Stimulated activated CD8-positive, alpha-beta memory T cell treated with anti-CD3 and anti-CD28 coated beads, Interleukin-2, amount 100 ng/mL, for 48 hours (primary cell): Measurements from ENCODE around the gene SLC35F1.

Experiments
- DNase-seq, 2 donors: peaks; one replicate each; pipeline ENCODE4 v3.0.0-alpha.2; 2020; ENCODE audit warnings: low read depth in 2 of 2

SLC35F1 gene

DNA sequence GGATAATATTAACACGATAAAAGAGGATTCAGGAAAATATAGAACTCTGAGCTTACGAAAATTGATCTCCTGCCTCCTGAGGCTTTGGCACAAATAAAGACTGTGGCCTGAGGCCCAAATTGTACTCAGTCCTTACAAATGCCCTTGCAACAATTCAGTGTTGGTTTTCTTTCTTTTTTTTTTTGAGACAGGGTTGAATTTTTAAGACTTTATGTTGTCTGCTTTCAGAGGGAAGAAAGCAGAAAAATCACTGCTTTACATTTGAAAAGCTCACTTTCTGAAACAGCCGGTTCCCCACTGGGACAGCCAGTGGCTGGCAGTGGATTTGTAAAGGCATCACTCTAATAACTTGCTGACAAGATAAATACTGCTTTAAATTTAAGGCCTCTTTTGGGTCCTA is 290.5 kb downstream of the SLC35F1 start:
- no peak for DNase-seq

DNA sequence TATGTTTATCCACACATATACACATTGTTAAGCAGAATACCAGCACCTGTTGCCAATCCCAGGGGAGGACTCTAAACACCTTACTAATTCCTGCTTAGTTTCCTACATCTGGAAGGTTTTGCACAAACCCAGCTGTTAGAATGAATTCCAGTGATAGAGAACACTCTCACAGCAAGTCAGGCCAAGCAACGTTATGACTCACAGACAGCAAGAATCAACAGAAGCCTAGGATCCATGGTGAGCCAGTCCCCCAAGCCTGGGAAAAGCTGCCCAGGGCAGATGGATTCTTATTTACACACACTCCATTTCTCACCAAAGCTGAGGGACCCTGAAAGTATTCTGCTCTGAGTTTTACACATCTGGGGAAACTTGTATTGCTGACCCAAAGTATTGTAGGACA is 291.7 kb downstream of the SLC35F1 start:
- DNase-seq: no peak

DNA sequence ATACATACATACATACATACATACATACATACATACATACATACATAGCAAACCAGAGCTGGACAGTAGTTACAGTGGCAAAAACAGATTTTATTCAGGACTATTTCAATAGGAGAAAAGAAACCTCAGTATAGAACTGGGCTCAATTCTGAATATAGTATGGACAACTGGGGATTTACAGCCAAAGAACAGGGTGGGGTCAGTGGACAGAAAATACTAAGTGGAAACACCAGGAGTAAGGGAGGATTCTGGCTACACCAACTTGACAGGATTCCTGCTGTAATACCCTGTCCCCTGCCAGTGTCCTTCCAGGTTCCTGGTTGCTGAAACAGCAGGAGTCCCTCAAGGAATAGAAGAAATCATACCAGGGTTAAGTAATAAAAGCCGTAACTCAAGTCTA is 293.1 kb downstream of the SLC35F1 start:
- no peak for DNase-seq

DNA sequence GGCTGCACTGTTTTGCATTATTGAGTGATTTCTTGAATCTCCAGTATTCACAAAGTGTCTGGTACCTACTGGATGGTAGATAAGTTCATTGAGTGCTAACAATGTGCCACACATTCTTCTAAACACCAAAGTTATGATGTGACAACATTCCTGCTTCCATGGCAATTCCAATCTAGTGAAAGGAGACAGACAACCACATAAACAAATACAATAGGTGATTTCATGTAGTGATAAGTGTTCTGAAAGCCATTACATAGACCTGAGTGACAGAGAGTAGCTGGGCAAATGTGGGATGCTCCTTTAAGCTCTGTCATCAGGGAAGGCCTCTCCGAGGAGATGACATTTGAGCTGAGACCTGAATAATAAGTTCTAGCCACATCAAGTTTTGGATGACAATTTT is 295.5 kb downstream of the SLC35F1 start:
- DNase-seq: no peak

DNA sequence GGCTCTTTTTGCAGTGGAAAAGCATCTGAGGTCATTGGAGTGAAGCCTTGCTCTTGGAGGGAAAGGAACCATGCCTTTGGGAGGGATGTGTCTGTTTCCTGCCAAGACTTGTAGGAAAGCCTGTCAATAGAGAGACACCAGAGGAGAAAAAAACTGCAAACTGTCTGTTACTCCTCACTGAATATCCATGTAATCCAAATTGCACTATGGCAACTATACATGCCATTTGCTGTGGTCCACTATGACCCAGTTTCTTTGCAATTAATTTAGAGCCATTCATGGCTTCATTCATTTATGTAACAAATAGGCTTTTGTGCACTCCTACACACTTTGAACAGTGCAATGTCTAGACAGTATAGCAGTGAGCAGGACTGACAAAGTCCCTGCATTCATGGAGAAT is 296.5 kb downstream of the SLC35F1 start:
- DNase-seq: no peak

DNA sequence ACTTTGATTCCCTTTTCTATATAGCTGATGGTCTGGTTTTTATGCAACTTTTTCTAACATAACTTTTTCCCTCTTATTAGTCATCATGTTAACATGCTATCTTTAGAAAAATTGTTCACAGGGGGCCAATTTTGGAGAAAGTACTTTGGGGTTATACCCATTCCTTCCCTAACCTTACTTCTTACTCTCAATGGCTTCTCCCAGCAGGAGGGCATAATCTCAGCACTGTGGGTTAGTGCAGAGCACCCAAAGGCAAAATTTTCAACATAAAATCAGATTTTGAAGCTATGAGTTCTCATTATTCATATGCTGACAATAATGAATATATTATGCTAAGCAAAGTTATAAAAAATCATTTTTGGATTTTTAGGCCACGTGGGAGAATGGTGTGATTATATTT is 299.2 kb downstream of the SLC35F1 start:
- DNase-seq: no peak

DNA sequence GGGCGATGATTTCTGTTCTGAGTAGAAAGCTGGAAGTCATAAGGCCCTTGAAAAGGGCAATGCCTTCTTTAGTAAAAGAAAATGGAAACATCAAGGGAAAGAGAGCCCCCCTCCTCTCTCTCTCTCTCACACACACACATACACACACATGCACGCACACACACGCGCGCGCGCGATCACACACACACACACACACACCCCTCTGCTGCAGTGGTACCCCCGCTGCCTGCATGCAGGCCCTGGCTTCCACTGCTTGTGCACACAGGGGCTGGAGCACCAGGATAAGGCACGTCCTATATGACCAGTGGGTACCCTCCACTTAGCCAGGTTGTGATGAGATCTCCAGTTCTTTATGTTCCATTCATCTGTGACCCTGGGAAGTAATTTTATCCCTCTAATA is 300.9 kb downstream of the SLC35F1 start:
- DNase-seq: no peak

DNA sequence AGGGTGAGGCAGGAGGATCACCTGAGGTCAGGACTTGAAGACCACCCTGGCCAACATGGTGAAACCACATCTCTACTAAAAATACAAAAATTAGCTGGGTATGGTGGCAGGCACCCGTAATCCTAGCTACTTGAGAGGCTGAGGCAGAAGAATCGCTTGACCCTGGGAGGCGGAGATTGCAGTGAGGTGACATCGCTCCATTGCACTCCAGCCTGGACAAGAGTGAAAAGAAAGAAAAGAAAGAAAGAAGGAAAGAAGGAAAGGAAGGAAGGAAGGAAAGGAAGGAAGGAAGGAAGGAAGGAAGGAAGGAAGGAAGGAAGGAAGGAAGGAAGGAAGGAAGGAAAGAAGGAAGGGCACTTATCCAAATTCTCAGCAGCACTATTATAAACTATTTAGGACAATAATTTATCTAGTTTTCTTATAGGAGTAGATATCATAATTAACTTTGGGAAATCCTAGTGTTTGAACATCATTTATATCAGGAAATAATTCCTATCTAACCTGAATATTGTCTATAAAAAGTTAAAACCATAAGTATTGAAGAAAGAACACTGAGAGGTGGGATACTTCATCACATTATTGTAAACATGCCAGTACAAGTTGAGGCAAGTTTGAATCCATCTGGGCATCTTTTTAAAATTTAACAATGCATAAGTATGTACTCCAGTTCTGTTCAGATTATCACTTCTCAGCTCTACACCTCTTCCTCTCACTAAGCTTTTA is 305.5 kb downstream of the SLC35F1 start:
- no peak for DNase-seq

DNA sequence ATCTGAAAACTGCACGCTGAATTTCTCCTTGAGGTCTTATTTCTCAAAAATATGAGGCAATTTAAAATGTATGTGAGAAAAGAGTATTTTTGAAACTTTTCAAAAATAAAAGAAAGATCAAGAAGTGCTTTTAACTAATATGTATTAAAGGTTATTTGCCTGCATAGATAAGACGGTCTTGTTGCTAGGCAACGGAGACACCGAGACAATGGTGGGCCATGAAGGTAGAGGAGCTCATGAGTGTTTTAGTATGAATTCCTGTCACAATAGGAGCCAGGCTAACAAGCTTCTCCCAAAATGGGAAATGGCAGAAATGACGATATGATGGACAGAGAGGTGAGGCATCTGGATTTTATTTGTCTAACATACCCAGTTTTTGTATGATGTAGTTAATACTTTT is 308.2 kb downstream of the SLC35F1 start:
- DNase-seq: no peak

DNA sequence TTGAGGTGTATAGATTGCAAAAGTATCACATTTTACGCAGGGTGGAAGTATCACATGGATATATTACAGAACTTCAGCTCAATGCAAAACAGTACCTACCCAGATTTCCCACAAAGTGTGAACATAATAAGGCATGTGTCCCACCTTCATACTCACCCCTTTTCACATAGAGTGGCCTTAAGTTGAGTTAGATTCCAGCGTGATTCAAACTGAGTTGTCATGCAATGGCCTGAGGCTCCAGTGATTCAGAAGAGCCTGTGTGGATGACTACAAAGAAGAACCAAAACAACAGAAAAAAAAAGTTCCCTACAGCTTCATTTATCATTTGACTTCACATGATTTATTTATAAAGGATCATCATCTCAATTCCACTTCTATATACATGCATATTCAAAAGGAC is 309.7 kb downstream of the SLC35F1 start:
- no peak for DNase-seq

DNA sequence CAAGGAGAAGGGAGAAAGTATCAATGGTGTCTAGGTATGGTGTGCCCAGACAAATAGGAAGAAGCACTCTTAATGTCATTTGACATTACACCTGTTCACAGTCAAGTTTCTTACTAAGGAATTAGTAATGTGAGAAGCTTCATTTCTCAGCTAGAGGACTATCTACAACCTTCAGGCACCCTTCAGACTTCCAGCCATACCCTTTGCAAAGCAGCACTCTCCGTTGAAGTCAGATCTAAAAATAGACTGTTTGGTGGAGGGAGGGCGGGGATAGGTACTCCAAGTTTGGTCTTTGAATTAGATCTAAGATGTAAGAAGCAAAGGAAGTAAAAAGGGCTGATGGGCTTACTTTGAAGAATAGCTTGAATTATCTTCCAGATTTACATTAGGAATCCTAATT is 311.1 kb downstream of the SLC35F1 start:
- no peak for DNase-seq

DNA sequence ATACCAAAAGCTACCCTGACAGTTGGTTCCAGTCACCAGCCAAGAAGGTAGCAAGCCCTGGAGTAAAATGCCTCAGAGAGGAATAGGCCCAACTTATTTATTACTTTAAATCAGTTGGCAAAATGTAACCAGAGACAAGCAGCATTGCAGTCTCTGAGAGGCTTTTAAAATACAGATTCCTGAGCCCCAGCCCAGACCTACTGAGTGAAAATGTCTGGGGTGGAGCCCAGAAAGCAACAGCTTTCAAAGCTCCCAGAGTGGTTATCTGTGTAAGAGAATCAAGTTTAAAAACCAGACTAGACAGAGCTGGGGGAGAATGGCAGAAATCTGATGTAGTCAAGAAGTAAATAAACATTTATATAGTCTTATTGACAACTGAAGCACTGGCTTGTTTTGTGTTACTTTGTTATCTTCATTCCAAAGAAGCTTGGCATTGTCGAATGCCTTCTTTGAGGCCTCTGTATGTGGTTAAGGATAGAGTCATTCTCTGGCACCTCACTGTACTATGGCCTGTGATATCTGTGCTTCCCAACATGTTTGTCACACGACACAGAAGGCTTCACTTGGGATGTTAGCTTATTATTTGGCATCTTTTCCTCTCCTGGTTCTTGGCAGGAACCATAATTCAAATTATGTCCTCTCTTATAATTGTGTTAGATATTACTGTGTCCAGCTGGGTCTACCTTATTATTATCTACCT is 313.5 kb downstream of the SLC35F1 start:
- no peak for DNase-seq

DNA sequence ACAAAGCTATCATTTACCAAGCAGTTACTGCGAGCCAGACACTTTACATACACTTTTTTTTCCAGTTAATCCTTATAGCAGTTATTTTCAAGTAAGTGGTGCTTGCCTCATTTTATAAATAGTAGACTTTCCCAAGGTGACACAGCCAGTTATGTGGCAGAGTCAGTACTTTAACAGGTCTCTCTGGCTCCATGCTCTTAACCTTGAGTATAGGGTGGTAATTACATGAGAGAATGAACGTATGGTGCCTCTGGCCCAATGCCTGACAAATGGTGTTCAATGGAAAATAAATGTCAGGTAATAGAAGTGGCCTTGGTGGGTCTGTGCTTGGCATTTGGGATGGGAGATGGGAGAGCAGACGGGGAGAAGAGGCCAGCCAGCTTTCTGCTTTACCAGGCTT is 316.3 kb downstream of the SLC35F1 start:
- no peak for DNase-seq

DNA sequence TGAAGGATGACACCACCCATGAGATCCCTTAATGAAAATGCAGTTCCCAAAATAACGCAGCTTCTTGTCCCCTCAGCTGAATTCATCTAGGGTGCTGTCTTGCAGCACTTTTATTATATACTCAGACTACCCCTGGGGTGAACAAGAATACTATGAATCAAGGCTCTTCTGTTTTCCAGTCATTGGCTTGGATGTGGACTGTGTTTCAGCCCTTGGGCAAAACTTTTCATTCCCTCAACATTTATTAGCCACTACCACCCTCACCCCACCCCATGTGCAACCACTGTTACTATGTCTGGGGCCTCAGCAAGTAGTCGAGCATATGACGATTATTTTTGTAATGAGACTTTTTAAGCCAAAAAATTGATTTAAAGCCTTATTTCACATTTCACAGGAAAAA is 321.8 kb downstream of the SLC35F1 start:
- no peak for DNase-seq

DNA sequence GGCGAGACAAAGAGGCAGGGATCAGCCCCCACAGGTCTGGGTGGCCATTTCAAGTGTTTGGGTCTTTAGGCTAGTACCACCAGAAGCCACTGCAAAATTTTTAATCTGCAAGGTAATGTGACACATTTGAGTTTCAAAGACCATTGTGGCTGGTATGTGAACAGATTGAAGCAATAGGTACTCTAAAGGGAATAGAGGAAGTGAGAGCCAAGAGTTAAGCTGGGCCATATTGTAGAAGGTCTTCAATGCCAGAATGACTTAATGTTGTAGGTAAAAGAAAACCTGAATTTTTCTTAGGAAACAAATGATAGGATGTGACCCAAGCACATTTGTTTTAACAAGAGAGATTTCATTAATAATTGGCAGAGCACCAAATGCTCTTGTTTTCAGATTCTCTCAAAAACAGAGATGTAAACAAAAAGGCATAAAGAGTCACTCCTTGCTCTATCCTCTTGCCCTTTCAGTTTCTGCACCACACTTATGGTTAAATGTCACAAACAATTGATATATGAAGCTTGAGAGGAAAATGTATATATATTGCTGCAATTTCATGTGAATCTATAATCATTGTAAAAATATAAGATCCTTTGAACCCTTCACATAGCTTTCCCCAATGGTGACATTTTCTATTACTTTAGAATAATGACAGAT is 333.9 kb downstream of the SLC35F1 start:
- no peak for DNase-seq

DNA sequence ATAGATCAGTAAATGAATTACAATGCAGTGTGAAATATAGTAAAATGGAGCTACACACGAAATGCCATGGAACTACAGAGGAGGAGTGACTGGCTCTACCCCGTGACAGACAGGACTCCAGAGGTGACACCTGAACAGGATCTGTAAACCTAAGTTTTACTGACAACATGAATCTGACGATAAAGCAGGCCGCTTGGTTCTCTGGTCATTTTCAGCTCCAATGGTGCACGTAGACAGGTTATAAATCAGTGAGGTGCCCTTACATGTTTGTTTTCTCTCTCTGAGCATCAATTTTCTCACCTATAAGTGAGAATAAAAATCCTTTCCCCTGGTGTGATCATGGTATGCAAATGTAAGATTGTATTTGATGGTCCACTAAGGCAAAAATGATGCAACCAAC is 339.3 kb downstream of the SLC35F1 start:
- DNase-seq: no peak

DNA sequence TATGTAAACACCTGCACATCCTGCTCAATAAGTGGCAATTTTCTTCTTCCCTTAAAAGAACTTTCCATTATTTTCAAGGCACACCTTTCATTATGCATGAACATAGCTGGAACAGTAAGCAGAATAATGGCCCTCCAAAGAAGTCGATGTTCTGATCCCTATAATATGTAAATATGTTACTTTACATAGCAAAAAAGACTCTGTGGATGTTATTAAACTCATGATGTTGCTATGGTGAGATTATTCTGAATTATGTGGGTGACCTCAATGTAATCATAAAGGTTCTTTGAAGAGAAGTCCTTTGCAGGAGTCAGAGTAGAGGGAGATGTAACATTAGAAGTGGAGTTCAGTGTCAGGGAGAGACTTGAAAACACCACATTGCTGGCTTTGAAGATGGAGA is 341.1 kb downstream of the SLC35F1 start:
- DNase-seq: no peak

DNA sequence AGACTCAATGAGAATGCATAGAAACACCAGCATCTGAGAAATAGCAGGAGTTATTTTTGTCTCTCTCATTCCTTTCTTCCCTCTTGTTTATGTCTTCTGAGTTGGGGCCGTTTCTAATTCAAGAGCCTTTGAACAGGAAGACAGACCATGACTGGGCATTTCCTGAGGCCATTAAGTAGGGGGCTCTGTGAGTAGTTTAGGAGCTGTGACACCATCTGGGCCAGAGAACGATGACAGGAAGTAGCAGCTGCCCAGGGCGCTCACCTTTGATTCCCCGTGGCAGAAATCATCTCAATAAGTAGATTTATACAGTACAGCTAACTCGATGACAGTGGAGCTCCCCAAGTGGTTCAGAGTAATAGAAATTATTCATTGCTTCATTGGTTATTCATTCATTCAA is 342.6 kb downstream of the SLC35F1 start:
- no peak for DNase-seq

DNA sequence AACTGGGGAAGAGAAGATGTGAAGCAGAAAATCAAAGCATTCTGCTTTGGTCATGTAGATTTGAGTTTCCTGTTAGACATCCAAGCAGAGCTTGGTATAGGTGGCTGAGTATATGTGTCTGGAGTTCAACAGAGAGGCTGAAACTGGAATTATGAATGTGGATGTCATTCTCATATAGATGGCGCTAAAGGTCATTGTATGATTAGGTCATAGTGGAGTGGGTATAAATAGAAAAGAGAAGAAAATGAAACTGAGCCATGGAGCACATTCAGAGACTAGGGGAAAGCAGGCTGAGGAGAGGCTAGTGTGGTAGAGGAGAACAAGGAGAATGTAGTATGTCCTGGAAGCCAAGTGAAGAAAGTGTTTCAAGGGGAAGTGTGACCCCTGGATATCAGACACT is 345.4 kb downstream of the SLC35F1 start:
- no peak for DNase-seq

DNA sequence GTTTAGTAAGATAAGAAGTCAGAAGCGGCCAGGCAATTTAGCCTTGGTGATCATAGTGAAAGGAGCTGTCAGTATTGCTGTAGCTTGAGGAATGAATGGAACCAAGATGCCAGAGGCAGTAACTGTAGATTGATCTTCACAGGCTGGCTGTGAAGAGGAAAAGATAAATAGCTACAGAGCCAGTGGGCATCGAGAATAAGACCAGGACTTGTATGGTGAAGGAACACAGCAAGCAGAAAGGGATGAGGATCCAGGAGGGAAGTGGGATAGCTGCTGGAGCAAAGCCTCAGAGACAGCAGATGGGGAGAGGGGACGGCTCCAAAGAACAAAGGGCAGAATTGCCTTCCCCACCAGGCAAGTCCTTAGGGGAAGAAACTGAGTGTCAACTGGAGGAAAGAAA is 346.7 kb downstream of the SLC35F1 start:
- DNase-seq: no peak

DNA sequence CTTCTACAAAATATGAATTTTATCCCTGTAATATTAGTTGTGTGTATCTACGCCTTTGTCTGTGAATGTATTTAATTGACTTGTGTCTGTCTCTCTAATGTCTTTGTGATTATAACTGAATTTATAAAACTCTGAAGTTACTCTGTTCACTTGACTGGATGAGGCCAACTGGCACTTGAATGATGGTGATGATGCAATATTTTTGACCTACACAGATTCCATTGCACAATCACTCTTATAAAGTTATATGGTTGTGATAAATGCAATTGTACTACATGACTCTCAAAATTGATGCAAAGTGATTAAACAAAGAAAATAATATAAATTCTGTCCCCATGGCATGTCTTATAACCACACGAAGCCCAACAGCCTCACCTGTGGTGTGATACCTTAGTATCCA is 353.8 kb downstream of the SLC35F1 start:
- no peak for DNase-seq

DNA sequence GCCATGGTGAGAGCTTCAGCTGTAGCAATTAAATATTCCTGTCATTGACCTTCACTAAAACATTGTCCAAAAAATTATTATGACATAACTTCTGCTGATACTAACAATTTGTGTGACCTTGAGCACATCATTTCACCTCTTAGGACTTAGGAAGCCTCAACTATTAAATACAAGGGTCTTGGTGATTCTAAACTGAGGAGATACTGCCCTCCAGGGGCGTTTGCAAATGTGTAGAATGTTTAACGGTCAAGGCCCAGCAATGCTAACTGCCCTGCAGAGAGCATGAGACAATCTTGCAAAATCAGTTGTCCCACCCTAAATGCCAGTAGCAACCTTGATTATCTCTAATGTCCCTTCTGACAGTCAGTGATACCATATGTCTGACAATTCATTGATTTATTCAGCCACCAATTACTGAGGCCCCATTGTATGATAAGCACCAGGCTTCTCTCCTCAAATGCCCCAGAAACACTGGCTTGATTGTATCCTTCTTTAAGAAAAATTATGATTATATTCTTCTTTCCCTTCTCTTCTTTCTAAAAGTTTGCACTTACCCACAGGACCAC is 356.9 kb downstream of the SLC35F1 start:
- no peak for DNase-seq

DNA sequence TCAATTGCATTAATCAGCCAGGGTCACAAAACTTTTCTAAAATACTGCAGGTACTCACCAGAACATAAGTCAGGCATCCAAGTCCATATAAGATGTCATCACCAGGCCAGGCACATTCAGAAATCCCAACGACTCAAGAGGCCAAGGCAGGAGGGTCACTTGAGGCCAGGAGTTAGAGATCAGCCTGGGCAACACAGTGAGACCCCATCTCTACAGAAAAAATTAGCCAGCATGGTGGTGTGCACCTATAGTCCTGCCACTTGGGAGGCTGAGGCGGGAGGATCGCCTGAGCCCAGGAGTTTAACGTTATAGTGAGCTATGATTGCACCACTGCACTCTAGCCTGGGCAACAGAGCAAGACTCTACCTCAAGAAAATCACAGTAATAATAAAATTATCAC is 362.6 kb downstream of the SLC35F1 start:
- no peak for DNase-seq
